Keratinocyte (primary cell): ENCODE results near the gene IVL. TPM values are rescaled to one million over a fixed set of nuclear protein-coding genes. Genes with fewer than 3 reads are reported as not detected.

Experiments
- DNase-seq: peaks from one replicate; pipeline ENCODE4 v3.0.0-alpha.2; 2011; ENCODE audit warnings: low read depth, missing footprints, low spot score
- FAIRE-seq: peaks from 2 replicates; lab custom pipeline; 2011; peaks lifted over from hg19 to GRCh38; lab: Jason Lieb, UNC
- H2AFZ ChIP-seq: 2 replicates; pipeline ENCODE4 v1.6.0; 2012; ENCODE audit warnings: low read length, control low read depth, inconsistent platforms; ENCODE audit not compliant: control insufficient read depth
- H3K27ac ChIP-seq: 2 replicates; pipeline ENCODE4 v1.5.1; 2011; ENCODE audit warnings: low read length; ENCODE audit not compliant: control insufficient read depth, insufficient read depth
- H3K27me3 ChIP-seq: 3 replicates; pipeline ENCODE4 v1.6.0; 2011; ENCODE audit warnings: low read length; ENCODE audit not compliant: control insufficient read depth, insufficient read depth; ENCODE audit errors: extremely low read depth
- H3K36me3 ChIP-seq, 2 experiments: 2 replicates in 1 of 2; 3 replicates in 1 of 2; pipeline ENCODE4 v1.5.1; 2011; ENCODE audit warnings: low read length in 2 of 2, mild to moderate bottlenecking in 1 of 2; ENCODE audit not compliant: control insufficient read depth in 2 of 2, insufficient read depth in 2 of 2; ENCODE audit errors: extremely low read depth in 1 of 2
- H3K4me1 ChIP-seq: 3 replicates; pipeline ENCODE4 v1.5.1; 2011; ENCODE audit warnings: low read length; ENCODE audit not compliant: control insufficient read depth, insufficient read depth; ENCODE audit errors: extremely low read depth
- H3K4me2 ChIP-seq: 3 replicates; pipeline ENCODE4 v1.6.0; 2011; ENCODE audit warnings: low read depth, low read length; ENCODE audit not compliant: control insufficient read depth, insufficient read depth; ENCODE audit errors: extremely low read depth
- H3K4me3 ChIP-seq, 3 experiments: fragments of 200-600 bp in 1 of 3; sonication (generic) in 1 of 3; 2 replicates in 2 of 3; 3 replicates in 1 of 3; pipeline ENCODE4 v1.5.1; 2011 to 2016; ENCODE audit warnings: low read length in 3 of 3, mild to moderate bottlenecking in 3 of 3, control low read depth in 2 of 3, inconsistent platforms in 1 of 3, low read depth in 1 of 3, mixed read lengths in 1 of 3, mixed run types in 1 of 3, moderate library complexity in 1 of 3; ENCODE audit not compliant: control insufficient read depth in 2 of 3, insufficient read depth in 2 of 3; ENCODE audit errors: extremely low read depth in 1 of 3
- H3K79me2 ChIP-seq: 2 replicates; pipeline ENCODE4 v1.6.0; 2012; ENCODE audit warnings: low read length; ENCODE audit not compliant: control insufficient read depth, insufficient read depth
- H3K9ac ChIP-seq: 3 replicates; pipeline ENCODE4 v1.6.0; 2011; ENCODE audit warnings: low read length; ENCODE audit not compliant: control insufficient read depth, insufficient read depth; ENCODE audit errors: extremely low read depth
- H3K9me1 ChIP-seq: 3 replicates; pipeline ENCODE4 v1.6.0; 2011; ENCODE audit warnings: low read length; ENCODE audit not compliant: control insufficient read depth, insufficient read depth; ENCODE audit errors: extremely low read depth
- H3K9me3 ChIP-seq: 2 replicates; pipeline ENCODE4 v1.5.1; 2012; ENCODE audit warnings: low read depth, low read length; ENCODE audit not compliant: control insufficient read depth
- H4K20me1 ChIP-seq: 3 replicates; pipeline ENCODE4 v1.6.0; 2011; ENCODE audit warnings: low read length; ENCODE audit not compliant: control insufficient read depth, insufficient read depth; ENCODE audit errors: extremely low read depth
- CTCF ChIP-seq, 3 experiments: IDR thresholded peaks in 1 of 3; conservative IDR thresholded peaks in 1 of 3; optimal IDR thresholded peaks in 1 of 3; 2 replicates in 2 of 3; 3 replicates in 1 of 3; pipeline versions ENCODE3 to v1.5.1; 2011; ENCODE audit warnings: low read length in 3 of 3, mild to moderate bottlenecking in 3 of 3, moderate library complexity in 2 of 3, control low read depth in 1 of 3, inconsistent platforms in 1 of 3; ENCODE audit not compliant: insufficient read depth in 2 of 3; ENCODE audit errors: extremely low read depth in 1 of 3
- EZH2 ChIP-seq: IDR thresholded peaks from one replicate; pipeline ENCODE4 v1.6.1; 2012; ENCODE audit warnings: inconsistent platforms, mild to moderate bottlenecking, low read length, moderate library complexity
- dilution Hi-C: fragments of 300-500 bp; cut with MboI; formaldehyde crosslinking; loops from one replicate; pipeline ENCODE4 v1.7.0; 2020; ENCODE audit warnings: low sequenced_read_pairs; ENCODE audit not compliant: extremely low pct_ligation_motif_present
- polyA plus RNA-seq, 5 experiments: library from polyadenylated mRNA; depleted of rRNA in 3 of 5; stranded (reverse) in 3 of 5; stranded (forward) in 1 of 5; unstranded in 1 of 5; fragments of >200 nt; gene quantifications; 1 replicate in 1 of 5; 2 replicates in 3 of 5; 3 replicates in 1 of 5; pipeline versions ENCODE4 v1.2.1 to v1.2.3, GENCODE V29; 2011 to 2012; ENCODE audit warnings: missing spikeins in 2 of 5, low read depth in 1 of 5, low replicate concordance in 1 of 5

IVL gene
- polyA plus RNA-seq, 1 donor (not counting 4 experiments of a cell fraction or from before 2014, with no cell fraction given): 89.2 TPM

GRCh38 chr1:152899027-152899426 lies 9.3 kb upstream of the IVL start:
- Histone ChIP-seq H3K9me3 (no peaks in the 10 kb centered on the region), H3K9me1 (no peaks in the 10 kb centered on the region), H3K36me3 (no peaks in the 10 kb centered on the region), H3K9ac (no peak overlapping the region), H3K4me3 (no peak overlapping the region), H4K20me1 (no peaks in the 10 kb centered on the region), H3K4me2 (no peak overlapping the region), H2AFZ (no peak overlapping the region), H3K4me1 (peaks cover 7% of the 10 kb centered on the region), H3K27ac (no peak overlapping the region), H3K79me2 (no peaks in the 10 kb centered on the region), H3K27me3 (no peaks in the 10 kb centered on the region)
- no peak for DNase-seq
- no peak for FAIRE-seq
- dilution Hi-C loops: no loop called here
- no peak for TF ChIP-seq EZH2
- TF ChIP-seq CTCF (optimal IDR thresholded peaks at IDR 0.05 in 1 of 3, IDR thresholded peaks at IDR 0.05 in 1 of 3, conservative IDR thresholded peaks at IDR 0.05 in 1 of 3; ENCODE audit: extremely low read depth in 1 of 3, insufficient read depth in 2 of 3, low read length in 3 of 3): no peak

GRCh38 chr1:152899883-152900282 lies 8.5 kb upstream of the IVL start:
- no peak overlapping the region for H3K4me3 ChIP-seq
- no peaks in the 10 kb centered on the region for H4K20me1 ChIP-seq
- no peaks in the 10 kb centered on the region for H3K79me2 ChIP-seq
- H3K4me1 ChIP-seq: peaks cover 13% of the 10 kb centered on the region
- dilution Hi-C loops: no loop called here
- no peak for DNase-seq
- no peaks in the 10 kb centered on the region for H3K9me3 ChIP-seq
- no peak for FAIRE-seq
- no peak overlapping the region for H2AFZ ChIP-seq
- no peaks in the 10 kb centered on the region for H3K36me3 ChIP-seq
- H3K27ac ChIP-seq: no peak overlapping the region
- H3K4me2 ChIP-seq: no peak overlapping the region
- TF ChIP-seq CTCF (optimal IDR thresholded peaks at IDR 0.05 in 1 of 3, IDR thresholded peaks at IDR 0.05 in 1 of 3, conservative IDR thresholded peaks at IDR 0.05 in 1 of 3; ENCODE audit: extremely low read depth in 1 of 3, insufficient read depth in 2 of 3, low read length in 3 of 3): no peak
- H3K9ac ChIP-seq: no peak overlapping the region
- H3K9me1 ChIP-seq: no peaks in the 10 kb centered on the region
- no peaks in the 10 kb centered on the region for H3K27me3 ChIP-seq
